ENCODE results near the gene GOSR1.
"Not testable (repeated sequence)": the region's sequence is repeated elsewhere in the genome, so short reads cannot be mapped to it uniquely, and the experiment has no call there.

GOSR1 gene

GRCh38 chr17:30506481-30506880 is 29.3 kb downstream of the GOSR1 start:
- DNase-seq, result no peak

- no peak for DNase-seq
Measured at GRCh38 chr17:30513346-30513745, 36.1 kb downstream of the GOSR1 start.

GRCh38 chr17:30514895-30515596 is 37.8 kb downstream of the GOSR1 start:
- no peak for DNase-seq

- no peak for DNase-seq
Measured at GRCh38 chr17:30517786-30518185, 40.6 kb downstream of the GOSR1 start.

GRCh38 chr17:30519166-30519565 is 42.0 kb downstream of the GOSR1 start:
- no peak for DNase-seq

- DNase-seq, result no peak
Measured at GRCh38 chr17:30519707-30520106, 42.5 kb downstream of the GOSR1 start.

- DNase-seq, result no peak
Measured at GRCh38 chr17:30520436-30520835, 43.2 kb downstream of the GOSR1 start.

- no peak for DNase-seq
Measured at GRCh38 chr17:30520882-30521281, 43.7 kb downstream of the GOSR1 start.

- DNase-seq, result no peak
Measured at GRCh38 chr17:30521766-30522165, 44.6 kb downstream of the GOSR1 start.

GRCh38 chr17:30523236-30523635 is 46.0 kb downstream of the GOSR1 start:
- DNase-seq, result not testable (repeated sequence)

GRCh38 chr17:30524847-30525246 is 47.6 kb downstream of the GOSR1 start:
- DNase-seq, result no peak

GRCh38 chr17:30526401-30526800 is 49.2 kb downstream of the GOSR1 start:
- no peak for DNase-seq

GRCh38 chr17:30528701-30529100 is 51.5 kb downstream of the GOSR1 start:
- DNase-seq, result not testable (repeated sequence)

GRCh38 chr17:30530346-30531025 is 53.3 kb downstream of the GOSR1 start:
- DNase-seq, result no peak

GRCh38 chr17:30532871-30533270 is 55.7 kb downstream of the GOSR1 start:
- no peak for DNase-seq

- no peak for DNase-seq
Measured at GRCh38 chr17:30534298-30534697, 57.1 kb downstream of the GOSR1 start.

- DNase-seq, result no peak
Measured at GRCh38 chr17:30534938-30535921, 58.0 kb downstream of the GOSR1 start.

GRCh38 chr17:30536846-30537245 is 59.6 kb downstream of the GOSR1 start:
- DNase-seq, result not testable (repeated sequence)

- not testable (repeated sequence) for DNase-seq
Measured at GRCh38 chr17:30537667-30538066, 60.5 kb downstream of the GOSR1 start.

- no peak for DNase-seq
Measured at GRCh38 chr17:30541802-30542201, 64.6 kb downstream of the GOSR1 start.

GRCh38 chr17:30543456-30543855 is 66.2 kb downstream of the GOSR1 start:
- no peak for DNase-seq

- DNase-seq, result no peak
Measured at GRCh38 chr17:30545024-30545423, 67.8 kb downstream of the GOSR1 start.
